GM18526 (cell line): ENCODE data around the gene PJA2.

Experiments used
- POLR2A ChIP-seq: IDR thresholded peaks from 3 replicates; pipeline ENCODE4 v1.6.1; 2011; ENCODE audit not compliant: insufficient read length; ENCODE audit errors: extremely low read depth

Gene PJA2

DNA sequence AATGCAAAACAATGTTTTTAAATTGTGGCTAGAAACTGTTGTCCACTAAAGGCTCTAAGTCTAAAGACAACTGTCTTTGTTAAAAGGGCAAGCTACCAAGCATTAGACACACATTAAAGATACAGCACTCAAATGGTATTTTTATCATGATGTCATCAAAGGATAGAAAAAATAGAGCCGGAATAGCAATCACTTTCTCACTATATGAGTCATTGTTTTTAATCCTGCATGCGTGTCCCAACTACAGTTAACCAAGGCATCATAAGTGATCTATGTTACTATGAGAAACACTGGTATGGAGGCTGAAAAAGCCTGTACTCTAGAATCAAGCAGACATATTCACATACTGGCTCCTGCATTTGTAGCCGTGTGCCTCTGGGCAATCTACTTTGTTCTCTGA is 1.9 kb upstream of the PJA2 start:
- TF ChIP-seq POLR2A: no peak

DNA sequence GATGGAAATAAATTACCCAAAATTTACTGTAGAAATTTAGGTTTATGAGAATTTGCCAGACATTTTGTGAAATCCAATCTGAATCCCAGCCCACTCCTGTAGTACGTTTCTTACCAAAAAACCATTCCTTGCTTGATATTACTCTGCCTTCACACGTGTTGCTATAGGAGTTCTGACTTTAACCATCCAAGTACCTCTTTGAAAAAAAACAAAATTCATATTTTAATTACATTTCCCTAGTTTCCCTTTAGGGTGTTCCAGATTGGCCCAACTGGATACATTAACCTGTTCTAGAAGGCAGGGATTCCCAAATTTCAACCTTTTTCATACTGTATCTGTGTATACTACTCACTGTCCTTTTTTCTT is 1.4 kb upstream of the PJA2 start:
- TF ChIP-seq POLR2A: no peak

- peak; percentile 40 for TF ChIP-seq POLR2A
Measured at GRCh38 chr5:109410389-109411148, 795 bp upstream of the PJA2 start.

- TF ChIP-seq POLR2A: peak; percentile 61
Measured at GRCh38 chr5:109408991-109409843, 557 bp downstream of the PJA2 start.

- no peak for TF ChIP-seq POLR2A
Measured at GRCh38 chr5:109407913-109408312, 1.9 kb downstream of the PJA2 start.

DNA sequence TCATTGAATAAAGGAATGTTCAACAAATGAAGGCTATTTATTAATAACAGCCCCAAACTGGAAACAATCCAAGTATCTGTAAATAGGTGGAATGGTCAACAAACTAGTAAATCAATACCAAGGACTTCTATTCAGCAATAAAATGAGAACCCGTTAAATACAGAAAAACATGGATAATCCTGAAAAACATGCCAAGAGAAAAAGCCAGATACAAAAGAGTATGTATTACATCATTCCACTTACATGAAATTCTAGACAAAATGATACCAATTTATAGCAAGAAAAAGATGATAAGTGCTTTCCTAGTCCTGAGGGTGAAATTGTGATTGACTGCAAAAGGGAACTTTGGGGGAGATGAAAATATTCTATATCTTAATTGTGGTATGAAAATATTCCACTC is 3.1 kb downstream of the PJA2 start:
- TF ChIP-seq POLR2A: no peak

GRCh38 chr5:109404428-109404960 is 5.3 kb downstream of the PJA2 start:
- no peak for TF ChIP-seq POLR2A

DNA sequence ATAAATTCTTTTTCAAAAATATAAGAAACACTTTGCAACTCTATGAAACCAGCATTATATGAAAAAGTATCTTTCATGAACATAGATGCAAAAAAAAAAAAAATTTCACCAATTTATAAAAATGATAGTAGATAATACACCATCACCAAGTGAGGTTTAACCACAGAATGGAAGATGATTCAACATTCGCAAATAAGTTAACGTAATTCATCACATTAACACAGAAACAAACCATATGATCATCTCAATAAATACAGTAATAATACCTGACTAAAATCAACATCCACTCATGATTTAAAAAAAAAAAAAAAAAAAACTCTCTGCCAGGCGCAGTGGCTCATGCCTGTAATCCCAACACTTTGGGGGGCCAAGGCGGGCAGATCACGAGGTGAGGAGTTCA is 6.3 kb downstream of the PJA2 start:
- TF ChIP-seq POLR2A: no peak

GRCh38 chr5:109399092-109399759 is 10.5 kb downstream of the PJA2 start:
- TF ChIP-seq POLR2A: no peak

DNA sequence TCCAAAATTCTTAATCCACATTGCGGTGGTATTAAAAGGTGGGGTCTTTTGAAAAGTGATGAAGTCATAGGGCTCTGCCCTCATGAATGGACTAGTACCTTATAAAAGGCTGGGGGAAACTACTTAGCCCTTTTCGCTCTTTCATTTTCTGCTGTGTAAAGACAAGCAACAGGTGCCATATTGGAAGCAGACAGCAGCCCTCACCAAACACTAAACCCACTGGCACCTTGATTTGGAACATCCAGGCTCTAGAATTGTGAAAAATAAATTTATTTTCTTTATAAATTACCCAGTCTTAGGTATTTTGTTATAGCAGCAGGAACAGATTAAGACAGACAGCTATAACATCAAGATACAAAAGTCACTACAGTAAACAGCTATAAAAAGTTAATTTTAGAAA is 12.8 kb downstream of the PJA2 start:
- no peak for TF ChIP-seq POLR2A

DNA sequence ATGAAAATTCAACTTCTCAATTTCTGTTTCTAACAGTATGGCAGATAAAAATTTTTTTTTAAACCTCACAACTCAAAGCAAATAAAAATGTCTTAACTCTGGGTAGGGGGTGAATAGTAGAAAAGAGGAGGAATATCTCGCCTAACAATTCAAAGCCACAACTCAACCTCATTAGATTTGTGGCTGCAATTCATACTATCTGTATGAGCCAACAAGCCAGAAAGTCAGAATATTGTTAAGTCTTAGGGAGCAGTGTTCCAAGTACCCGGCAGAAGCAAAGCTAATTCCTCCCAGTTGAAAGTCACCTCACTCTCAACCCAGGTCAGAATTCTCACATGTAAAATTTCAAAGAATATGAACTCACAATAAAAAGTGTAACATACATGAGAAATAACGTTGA is 15.0 kb downstream of the PJA2 start:
- TF ChIP-seq POLR2A: no peak

DNA sequence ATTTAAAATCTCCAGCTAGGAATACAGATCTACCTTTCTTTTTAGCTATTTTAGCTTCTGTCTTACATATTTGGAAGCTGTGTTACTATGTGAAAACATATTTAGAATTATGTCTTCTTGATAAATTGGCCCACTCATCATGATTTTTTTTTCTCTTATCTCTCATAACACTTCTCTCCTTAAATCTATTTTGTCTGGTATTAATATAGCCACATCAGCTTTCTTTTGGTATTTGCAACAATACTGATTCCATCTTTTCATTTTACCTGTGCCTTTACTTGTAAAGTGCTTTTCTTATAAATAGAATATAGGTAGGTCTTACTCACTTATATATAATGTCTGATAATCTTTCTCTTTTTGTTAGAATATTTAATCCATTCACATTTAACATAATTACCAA is 19.6 kb downstream of the PJA2 start:
- TF ChIP-seq POLR2A: no peak

- TF ChIP-seq POLR2A: no peak
Measured at GRCh38 chr5:109388407-109388806, 21.4 kb downstream of the PJA2 start.

DNA sequence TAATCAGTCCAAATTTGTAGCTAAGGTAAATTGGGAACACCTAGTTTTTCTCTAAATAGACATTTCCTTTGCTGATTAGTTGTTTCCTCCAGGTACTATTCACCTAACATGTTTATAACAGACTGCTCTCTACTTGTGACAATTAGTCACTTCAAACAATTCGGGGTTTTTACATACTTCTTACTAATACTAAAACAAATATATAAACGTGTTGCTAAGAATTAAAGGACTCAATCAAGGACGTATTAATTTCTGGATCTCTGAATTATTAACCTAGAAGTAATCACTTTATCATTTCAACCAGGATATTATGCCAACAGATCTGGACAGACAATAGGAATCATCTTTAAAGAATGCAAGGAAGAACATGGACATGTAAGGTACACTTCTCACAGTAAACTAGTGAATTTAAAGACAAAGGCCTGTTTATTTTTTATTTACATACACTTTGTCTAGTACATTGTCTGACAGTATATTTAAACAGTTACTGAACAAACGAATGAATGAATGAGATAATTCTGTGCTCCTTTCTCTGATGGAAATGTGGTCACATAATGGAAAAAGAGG is 22.3 kb downstream of the PJA2 start:
- TF ChIP-seq POLR2A: no peak

GRCh38 chr5:109378095-109378494 is 31.7 kb downstream of the PJA2 start:
- no peak for TF ChIP-seq POLR2A
